Bone marrow (tissue), 2 donors: Measurements from ENCODE around the gene IGFLR1.
"Not testable (repeated sequence)": the region's sequence is repeated elsewhere in the genome, so short reads cannot be mapped to it uniquely, and the experiment has no call there.

Experiments
- DNase-seq, 2 donors: peaks; one replicate each; lab custom pipeline; 2025; lab: John Stamatoyannopoulos, UW

IGFLR1 gene

DNA sequence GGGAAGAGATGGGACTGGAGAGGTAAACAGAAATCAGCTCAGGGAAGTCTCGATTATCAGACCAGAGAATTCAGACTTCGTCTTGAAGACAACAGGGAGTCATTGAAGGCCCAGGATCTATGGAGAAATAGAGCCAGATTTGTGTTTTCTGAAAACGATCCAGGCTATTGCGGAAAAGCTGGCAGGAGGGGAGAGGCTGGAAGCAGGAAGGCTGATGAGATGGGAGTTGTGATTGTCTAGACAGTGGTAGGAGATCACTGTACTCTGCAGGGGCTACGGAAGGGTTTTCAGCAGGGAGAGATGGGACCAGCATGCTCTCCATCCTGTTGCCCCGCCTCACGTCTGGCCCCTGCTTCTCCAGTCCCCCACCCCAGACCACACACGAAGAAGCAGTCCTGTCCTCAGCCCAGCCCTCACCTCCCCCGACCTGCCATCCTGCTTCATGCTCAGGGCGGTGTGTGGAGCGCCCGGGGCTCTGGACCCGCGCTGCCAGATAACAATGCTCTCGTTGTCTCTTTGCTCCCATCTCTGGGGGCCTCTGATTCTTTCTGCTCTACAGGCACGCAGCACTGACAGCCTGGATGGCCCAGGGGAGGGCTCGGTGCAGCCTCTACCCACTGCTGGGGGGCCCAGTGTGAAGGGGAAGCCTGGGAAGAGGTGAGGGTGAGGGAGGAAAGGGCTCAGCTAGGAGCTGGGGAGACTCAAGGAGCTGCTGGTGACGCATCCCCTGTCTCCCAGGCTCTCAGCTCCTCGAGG is 35.0 kb upstream of the IGFLR1 start:
- no peak for DNase-seq

DNA sequence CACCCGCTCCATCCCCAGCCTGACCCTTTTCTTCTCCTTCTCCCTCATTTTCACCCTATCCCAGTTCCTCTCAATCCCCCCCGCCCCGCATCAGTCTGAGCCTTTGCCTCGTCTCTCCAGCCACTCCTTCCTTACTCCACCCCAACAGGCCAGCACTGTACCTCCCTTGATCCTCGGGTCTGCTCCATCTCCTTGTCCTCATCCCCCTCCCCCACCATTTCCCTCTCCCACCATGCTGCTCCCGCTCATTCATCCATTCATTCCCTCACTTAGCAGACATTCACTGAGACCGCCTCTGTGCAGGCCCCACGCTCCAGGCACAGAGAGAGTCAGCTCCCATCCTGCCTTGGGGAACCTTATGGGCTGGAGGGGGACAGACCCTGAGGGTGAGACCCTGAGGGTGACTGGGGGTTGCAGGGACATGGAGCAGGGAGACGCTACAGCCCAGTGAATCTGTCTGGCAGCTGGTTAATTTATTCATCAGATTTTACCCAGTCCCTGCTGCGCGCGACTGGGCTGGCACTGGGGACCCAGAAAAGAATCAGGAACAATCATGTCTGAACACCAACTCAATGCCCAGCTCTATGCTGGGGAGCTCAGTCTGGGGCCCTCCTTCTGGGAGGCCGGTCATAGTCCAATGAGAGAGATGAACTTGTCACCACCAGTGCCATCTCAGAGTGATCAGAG is 34.0 kb upstream of the IGFLR1 start:
- no peak for DNase-seq

DNA sequence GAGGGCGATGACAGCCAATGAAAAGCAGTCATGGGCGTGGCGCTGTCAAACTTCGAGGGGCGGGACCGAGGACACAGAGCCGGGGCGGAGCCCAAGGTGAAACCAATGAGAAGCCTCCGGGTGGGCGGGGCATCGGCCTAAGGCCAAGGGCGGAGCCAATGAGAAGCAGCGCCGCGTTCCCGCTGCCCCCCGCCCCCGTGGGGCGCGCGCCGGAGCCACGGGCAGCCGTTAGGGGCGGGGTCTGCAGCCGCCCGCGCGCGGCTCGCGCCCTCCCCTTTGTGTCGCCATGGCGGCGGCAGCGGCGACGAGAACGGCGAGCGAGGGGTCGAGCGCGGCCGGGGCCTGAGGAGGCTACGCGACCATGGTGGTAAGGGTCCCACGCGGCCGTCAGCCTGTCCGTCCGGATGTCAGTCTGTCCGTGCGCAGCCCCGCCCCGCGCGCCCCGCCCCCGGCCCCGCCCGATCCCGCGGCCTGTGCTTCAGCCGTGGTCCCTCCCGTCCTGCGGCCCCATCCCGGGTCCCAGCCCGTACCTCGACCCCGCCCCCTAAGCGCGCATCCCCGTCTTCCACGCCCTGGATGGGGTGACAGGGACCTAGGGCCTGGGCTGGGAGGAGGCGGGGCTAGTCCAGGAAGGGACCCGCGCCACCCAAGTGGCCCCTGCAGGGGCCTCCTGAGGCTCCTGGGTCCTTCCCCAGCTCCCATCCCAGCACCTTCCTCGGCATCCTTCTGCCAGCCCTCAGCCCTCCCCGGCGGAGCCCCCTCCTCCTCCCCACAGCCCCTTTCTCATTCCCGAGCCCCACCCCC is 33.2 kb upstream of the IGFLR1 start, which contains the start of gene ARHGAP33:
TSS of gene ARHGAP33 (plus strand) at position 267 of the 804 bp plus-strand sequence. CDS start at position 362, 95 bp downstream.
- peak; percentile 85 to 94 for DNase-seq

DNA sequence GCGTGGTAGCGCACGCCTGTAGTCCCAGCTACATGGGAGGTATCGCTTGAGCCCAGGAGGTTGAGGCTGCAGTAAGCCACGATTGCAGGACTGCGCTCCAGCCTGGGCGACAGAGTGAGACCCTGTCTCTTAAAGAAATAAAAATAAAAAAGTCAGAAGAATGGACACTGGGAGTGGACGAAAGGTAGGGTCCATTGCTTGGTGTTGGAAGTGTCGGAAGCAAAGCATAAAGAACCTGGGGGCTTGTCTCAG is 32.7 kb upstream of the IGFLR1 start:
- DNase-seq: no peak

DNA sequence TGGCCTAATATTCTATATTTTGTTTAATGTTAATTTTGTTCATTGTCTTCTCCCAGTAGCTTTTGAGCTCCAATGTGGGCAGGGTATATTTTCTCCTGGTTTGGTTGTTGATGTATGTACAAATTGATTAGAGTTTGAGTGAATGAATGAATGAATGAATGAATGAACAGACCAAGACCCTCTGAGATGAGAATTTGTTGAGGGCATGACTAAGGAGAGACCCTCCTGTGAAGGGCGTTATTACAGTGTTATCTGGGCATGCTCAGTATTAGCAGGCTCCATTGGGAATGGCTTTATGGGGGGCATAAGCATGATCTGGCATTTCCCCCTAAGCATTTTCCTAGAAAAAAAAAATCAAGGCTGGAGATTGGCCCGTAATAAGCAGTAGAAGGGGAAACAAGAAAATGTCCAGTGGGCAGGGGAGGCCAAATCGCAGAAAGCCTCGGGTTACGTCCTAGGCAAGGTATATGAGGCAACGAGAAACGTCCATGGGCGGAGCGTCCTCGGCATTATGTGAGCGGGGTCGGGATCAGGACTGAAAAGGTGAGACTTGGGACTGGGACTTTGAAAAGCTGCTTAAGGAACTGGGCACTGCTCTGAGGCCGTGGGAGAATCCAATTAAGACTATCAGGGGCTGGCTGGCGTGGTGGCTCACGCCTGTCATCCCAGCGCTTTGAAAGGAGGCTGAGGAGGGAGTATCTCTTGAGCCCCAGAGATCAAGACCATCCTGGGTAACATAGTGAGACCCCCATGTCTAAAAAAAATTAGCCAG is 32.2 kb upstream of the IGFLR1 start:
- no peak for DNase-seq

DNA sequence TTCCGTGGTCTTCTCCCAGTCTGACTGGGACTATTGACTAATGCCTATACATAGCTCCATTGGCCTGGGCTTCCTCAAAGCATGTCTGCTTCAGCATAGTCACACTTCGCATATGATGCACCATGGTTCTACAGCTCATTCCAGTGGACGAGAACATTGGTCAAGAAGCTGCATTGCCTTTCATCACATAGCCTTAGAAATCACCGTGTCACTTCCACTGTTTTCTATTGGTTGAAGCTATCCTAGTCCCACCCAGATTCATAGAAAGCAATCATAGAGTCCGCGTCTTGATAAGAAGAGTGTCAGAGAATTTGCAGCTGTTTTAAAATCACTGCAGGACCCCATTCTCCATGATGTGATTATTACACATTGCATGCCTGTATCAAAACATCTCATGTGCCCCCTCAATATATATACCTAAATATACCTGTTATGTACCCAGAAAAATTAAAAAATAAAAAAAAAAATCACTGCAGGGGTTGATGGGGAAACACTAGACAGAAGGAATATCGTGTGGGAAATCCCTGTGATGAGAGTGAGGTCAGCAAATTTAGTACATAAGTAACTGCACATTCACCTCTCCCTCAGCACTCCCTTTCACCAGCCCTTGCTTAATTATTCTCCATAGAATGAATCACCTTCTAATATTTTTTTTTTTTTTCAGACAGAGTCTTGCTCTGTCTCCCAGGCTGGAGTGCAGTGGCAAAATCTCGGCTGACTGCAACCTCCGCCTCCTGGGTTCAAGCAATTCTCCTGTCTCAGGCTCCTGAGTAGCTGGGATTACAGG is 31.0 kb upstream of the IGFLR1 start:
- no peak for DNase-seq

DNA sequence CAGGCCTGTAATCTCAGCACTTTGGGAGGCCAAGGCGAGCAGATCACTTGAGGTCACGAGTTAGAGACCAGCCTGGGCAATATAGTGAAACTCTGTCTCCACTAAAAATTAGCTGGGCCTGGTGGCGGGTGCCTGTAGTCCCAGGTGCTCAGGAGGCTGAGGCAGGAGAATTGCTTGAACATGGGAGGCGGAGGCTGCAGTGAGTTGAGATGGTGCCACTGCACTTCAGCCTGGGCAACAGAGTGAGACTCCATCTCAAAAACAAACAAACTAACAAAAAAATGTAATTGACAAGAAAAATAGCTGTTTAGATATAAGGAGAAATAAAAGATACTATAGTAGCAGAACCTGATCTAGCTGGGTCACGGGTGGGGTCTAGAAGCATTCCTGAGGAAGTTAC is 30.1 kb upstream of the IGFLR1 start:
- not testable (repeated sequence) for DNase-seq

DNA sequence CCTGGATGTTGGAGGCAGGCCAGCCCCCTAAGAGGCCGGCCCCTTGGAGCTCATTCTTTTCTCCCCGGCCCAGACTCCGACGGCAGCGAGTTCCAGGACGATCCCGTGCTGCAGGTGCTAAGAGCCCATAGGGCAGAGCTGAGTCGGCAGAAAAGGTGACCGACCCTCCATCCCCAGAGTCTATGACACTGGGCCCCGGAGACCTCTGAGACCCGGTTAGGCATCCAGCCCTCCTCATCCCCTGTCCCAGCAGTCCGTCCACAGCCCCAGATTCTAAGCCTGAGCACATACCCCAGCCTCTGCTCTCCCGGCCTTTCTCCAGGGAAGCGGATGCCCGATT is 25.8 kb upstream of the IGFLR1 start:
- DNase-seq: no peak

DNA sequence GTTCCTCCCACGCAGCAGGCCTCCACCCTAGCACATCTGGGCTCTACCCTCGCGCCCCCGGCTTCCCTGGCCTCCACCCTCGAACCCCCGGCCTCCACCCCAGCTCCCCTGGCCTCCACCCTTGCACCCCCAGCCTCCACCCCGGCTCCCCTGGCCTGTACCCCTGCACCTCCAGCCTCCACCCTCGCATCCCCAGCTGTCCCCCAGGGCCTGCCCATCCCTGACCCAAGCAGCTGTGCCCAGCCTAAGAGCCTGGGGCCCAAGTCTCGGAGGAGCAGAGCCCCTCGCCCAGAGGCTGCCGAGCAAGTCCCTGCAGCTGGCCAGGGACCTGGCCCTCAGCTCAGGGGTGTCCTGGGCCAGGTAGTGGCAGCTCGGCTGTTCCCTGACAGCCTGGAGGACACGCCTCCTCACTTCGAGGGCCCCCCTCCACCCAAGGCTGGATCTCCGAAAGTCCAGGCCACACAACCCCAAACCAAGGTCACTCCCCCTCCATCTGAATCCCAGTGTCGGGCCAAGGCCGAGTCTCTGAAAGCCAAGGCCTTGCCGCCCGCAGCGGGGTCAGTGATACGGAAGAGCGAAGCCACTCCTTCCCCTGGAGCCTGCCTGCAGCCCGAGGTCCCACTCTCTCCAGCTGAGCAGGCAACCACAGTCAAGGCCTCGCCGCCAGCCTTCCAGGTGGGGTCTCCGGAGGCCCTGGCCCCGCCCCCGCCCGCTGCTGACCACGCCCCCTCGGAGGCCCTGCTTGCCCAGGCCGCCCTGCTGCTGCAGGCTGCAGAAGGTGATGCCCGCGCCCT is 25.2 kb upstream of the IGFLR1 start:
- no peak for DNase-seq

DNA sequence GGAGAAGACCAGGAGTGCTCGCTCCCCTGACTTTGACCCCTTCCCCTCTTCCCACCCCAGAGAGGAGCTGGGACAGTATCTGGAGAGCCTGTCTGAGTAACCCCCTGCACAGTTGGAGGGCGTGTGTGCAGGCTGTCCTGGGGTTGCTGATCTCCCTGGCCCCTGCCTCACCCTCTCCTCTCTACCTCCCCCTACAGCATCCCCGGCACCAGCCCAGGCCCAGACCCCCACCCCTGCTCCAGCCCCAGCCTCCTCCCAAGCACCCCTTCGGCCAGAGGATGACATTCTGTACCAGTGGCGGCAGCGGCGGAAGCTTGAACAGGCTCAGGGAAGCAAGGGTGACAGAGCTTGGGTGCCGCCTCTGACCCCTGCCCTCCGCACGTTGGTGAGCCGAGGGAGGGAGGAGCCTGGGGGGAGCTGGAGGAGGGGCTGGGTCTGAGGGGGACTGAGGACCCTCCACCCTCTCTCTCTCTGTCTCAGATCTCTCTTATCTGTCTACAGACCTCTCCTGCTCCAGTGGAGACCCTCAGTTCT is 24.4 kb upstream of the IGFLR1 start:
- no peak for DNase-seq

DNA sequence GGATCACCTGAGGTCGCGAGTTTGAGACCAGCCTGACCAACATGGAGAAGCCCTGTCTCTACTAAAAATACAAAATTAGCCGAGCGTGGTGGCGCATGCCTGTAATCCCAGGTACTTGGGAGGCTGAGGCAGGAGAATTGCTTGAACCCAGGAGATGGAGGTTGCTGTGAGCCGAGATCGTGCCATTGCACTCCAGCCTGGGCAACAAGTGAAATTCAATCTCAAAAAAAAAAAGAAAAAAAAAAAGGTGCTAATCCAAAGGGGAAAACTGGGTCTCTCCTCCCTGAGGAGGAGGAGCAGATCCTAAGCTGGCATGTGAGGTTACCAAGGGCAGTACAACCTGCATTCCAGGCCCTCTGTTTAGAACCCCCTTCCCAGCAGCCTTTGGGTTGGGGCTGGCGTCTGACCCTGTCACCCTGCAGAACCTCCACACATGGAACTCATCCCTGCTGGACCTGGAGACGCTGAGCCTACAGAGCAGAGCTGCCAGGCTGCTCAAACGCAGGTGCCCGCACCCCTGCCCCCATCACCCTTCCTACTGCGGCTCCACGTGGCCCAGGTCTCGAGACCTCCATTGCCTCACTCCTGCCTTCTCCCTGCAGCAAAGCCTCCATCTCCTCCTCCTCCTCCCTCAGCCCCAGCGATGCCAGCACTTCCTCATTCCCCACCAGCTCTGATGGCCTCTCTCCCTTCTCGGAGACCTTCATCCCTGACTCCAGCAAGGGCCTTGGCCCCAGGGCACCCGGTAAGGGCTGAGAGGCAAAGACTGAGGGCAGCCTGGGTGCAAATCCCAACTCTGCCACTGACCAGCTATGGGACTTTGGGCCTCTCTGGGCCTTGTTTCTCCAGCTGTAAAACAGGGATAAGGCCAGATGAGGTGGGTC is 22.4 kb upstream of the IGFLR1 start:
- DNase-seq: no peak

DNA sequence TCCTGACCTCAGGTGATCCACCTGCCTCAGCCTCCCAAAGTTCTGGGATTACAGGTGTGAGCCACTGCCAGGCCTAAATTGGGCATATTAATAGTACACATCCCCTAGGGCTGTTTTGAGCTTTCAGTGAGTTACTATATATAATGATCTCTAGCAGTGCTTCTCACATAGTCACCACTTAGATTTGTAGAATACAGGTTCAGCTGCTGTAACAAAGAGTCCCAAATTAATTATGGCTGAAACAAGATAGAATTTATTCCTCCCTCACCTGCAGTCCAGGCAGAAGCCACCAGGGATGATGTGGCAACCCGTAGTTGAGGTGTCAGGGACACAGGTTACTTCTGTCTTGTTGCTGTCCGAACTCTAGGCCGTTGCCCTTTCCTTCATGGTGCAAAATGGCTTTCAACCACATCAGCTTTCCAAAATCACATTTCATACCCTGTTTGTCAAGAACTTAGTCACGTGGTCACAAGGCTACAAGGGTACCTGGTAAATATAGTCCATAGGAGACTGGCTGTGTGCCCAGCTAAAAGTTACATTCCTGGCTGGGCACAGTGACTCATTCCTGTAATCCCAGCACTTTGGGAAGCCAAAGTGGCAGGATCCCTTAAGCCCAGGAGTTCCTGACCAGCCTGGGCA is 18.6 kb upstream of the IGFLR1 start:
- no peak for DNase-seq

DNA sequence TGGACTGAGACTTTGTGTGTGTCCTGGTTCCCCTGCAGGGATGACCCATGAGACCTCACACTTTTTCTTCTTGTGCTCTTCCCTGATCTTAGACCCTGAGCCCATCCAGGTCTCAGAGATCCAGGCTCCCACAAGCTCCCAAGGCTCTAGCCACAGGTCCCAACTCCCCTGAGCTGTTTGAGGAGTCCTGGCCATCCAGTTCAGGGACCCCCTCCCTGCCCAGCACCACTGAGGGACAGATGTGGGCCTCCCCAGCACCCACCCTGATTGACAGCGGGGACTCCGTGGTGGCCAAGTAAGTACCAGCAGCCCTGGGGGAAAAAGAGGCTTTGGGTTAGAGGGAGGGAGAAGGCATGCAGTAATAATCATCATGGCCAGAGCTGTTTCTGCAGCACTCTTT is 17.4 kb upstream of the IGFLR1 start:
- DNase-seq: no peak

DNA sequence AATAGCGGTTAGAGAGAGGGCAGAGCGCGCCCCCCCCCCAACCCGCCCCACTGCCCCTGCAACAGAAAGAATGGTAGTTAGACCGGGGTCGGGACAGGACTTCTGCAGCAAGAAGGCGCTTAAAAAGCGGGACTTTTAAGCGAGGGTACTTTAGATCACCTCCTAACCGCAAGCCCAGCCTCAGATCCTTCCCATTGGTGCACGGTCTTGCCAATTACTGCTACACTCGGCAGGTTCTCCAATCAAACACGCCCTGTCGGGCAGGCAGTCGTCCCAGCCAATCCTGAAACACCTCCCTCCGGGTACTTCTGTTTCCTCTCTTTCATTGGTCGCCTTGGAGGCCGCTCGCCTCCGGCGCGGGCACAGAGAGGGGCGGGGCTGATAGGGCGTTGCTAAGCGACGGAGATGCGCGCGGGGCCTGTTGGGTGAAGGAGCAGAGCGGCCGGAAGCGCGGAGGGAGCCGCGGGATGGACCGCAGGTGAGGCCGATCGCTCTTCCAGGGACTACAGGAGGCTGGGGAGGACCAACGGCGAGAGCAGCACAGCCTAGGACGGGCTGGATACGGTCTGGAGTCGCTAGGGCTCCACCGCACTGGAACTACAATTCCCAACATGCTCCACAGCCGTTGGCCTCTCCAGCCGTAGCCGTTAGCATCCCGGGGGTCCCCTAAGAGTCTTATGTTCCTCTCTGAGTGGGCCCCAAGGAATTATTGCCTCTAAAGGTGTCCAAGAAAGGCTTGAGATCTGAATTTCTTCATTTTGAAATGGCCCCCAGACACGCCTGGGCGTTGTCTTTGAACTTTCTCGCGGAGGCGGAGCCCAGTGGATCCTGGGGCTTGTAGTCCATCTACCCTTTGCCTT is 15.7 kb upstream of the IGFLR1 start, which contains the start of gene PROSER3:
TSS of gene PROSER3 (plus strand) at position 428 of the 860 bp plus-strand sequence. CDS start at position 468, 40 bp downstream.
- DNase-seq: peak; percentile 82 to 99

DNA sequence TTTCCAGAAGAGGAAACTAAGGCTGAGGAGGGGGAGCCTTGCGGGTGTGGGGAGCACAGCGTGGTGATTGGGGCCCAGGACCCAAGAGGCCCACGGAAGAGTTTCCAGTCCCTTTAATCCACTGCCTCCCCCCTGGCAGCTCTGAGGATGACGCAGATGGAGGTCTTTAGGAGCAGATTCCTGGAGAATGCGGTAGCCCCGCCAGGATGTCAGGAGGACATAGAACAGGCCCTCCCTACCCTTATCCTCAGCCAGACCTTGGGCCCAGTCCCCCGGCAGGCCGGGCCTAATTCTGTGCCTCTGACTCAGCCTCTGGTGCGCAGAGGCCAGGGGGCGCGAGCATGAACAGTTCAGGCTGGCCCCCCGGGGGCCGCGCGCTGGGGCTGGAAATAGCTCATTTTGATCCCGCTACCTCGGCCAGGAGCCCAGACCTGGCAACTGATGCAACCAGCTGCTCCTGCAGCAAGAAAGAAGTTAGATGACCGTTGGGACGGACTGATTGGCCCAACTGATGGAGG is 15.0 kb upstream of the IGFLR1 start:
- no peak for DNase-seq

DNA sequence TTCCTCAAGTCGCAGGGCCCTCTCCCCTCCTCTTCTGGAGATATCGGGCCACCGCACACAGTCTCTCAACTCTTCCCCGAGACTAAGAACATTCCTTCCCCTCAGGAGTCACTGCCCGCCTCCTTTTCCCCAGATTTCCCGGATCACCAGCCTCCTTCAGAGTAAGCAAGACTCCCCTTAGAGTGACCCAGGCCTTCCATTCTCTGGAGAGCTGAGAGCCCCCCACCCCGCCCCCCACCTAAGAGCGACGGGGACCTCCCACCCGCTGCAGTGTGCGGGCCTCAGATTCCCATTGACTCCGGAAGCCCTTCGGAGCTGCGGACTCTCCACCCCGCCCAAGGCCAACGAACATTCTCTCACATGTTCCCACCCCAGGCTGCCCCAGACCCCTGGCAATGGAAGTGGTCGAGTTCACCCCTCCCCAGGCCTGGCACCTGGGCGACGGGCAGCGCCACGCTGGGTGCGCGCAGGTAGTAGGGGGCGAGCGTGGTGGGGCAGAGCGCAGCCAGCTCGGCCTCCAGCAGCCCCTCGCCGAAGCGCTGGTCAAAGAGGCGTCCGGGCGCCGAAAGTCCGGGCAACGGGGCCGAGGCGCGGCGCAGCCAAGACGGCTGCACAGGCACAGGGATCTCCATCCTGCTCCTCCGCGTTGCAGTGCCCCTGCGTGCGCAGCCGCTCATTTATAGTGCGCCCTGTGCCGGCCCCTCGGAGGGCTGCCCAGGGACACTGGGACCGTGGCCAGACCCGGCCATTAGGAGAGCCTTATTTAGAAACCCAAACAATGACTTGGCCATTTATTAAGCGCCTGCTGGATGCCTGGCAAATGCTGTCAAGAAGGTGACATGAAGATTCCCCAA is 14.4 kb upstream of the IGFLR1 start, which contains the start of gene HSPB6:
TSS of gene HSPB6 (minus strand) at position 653 of the 854 bp plus-strand sequence. CDS start at position 632, 21 bp downstream.
- DNase-seq: no peak
